ENCODE measurements around the gene GNAL.
"Not testable (repeated sequence)": the region's sequence is repeated elsewhere in the genome, so short reads cannot be mapped to it uniquely, and the experiment has no call there.

Gene GNAL

DNA sequence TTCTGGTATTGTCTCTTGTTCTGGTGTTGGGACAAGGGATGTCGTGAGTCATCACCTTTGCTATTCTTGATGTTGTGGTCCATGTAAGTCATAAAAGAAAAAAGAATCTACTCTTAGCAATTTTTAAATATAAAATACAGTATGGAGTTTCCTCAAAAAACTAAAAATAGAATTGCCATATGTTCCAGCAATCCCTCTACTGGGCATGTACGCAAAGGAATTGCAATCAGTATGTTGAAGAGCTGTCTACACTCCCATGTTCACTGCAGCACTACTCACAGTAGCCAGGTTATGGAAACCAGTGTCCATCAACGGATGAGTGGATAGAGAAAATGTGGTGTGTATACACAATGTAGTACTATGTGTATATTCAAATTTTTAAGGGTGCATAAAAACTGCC lies 10.9 kb upstream of the GNAL start:
- no peak overlapping the region for H3K4me3 ChIP-seq (ENCODE audit: insufficient read depth, low read depth, low read length, poor library complexity, severe bottlenecking)
- DNase-seq: no peak
- no peak overlapping the region for H3K27ac ChIP-seq (ENCODE audit: insufficient read depth, low read length, poor library complexity, severe bottlenecking)
- H3K36me3 ChIP-seq (ENCODE audit: control insufficient read depth, insufficient read depth, low read length): no peaks in the 10 kb centered on the region
- H3K27me3 ChIP-seq (replicated peaks; ENCODE audit: control insufficient read depth, insufficient read depth, low read length, poor library complexity, severe bottlenecking): no peaks in the 10 kb centered on the region
- H3K9me3 ChIP-seq (ENCODE audit: control insufficient read depth, low read length): no peaks in the 10 kb centered on the region
- no peaks in the 10 kb centered on the region for H3K4me1 ChIP-seq (ENCODE audit: control insufficient read depth, insufficient read depth, low read length, poor library complexity, severe bottlenecking)

DNA sequence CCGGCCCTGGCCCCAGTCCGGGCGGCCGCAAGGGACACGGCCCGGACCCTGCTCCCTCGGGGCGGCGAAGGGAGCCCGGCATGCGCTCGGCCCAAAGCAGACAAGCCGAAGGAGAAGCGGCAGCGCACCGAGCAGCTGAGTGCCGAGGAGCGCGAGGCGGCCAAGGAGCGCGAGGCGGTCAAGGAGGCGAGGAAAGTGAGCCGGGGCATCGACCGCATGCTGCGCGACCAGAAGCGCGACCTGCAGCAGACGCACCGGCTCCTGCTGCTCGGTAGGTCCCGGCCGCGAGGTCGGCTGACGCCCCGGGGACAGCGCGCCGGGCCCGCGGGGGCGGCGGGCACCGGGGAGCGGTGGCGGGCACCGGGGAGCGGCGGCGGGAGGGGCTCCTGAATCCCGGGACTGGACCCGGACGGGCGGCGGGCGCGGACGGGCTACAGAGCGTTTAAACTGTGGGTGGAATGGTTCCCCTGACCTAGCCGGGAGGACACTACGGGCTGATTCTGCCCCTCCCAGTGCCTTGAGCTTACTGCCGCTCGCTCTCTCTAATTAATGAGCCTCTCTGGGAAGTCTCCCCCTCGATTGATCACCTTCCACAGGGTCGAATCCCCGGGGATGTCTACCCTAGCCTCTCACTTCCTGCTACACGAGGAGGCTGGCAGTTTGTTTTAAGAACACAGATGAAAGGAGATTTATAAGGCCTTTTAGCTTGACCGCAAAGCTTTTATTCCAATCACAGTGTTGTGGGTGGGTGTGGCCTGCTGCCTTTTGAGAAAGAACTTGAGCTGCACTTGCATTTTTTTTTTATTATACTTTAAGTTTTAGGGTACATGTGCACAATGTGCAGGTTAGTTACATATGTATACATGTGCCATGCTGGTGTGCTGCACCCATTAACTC lies 853 bp downstream of the GNAL start:
- peaks cover 4% of the 10 kb centered on the region for H3K4me1 ChIP-seq (ENCODE audit: control insufficient read depth, insufficient read depth, low read length, poor library complexity, severe bottlenecking)
- H3K27ac ChIP-seq (ENCODE audit: insufficient read depth, low read length, poor library complexity, severe bottlenecking): no peak overlapping the region
- H3K4me3 ChIP-seq (ENCODE audit: insufficient read depth, low read depth, low read length, poor library complexity, severe bottlenecking): peak overlapping the region; percentile 53
- no peaks in the 10 kb centered on the region for H3K36me3 ChIP-seq (ENCODE audit: control insufficient read depth, insufficient read depth, low read length)
- H3K9me3 ChIP-seq (ENCODE audit: control insufficient read depth, low read length): no peaks in the 10 kb centered on the region
- H3K27me3 ChIP-seq (replicated peaks; ENCODE audit: control insufficient read depth, insufficient read depth, low read length, poor library complexity, severe bottlenecking): peaks cover 11% of the 10 kb centered on the region
- no peak for DNase-seq

DNA sequence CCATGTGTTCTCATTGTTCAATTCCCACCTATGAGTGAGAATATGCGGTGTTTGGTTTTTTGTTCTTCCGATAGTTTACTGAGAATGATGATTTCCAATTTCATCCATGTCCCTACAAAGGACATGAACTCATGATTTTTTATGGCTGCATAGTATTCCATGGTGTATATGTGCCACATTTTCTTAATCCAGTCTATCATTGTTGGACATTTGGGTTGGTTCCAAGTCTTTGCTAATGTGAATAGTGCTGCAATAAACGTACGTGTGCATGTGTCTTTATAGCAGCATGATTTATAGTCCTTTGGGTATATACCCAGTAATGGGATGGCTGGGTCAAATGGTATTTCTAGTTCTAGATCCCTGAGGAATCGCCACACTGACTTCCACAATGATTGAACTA lies 1.6 kb downstream of the GNAL start:
- H3K4me3 ChIP-seq (ENCODE audit: insufficient read depth, low read depth, low read length, poor library complexity, severe bottlenecking); DNase-seq; H3K27ac ChIP-seq (ENCODE audit: insufficient read depth, low read length, poor library complexity, severe bottlenecking); H3K9me3 ChIP-seq (ENCODE audit: control insufficient read depth, low read length); H3K4me1 ChIP-seq (ENCODE audit: control insufficient read depth, insufficient read depth, low read length, poor library complexity, severe bottlenecking); H3K36me3 ChIP-seq (ENCODE audit: control insufficient read depth, insufficient read depth, low read length): not testable (repeated sequence)
- H3K27me3 ChIP-seq (replicated peaks; ENCODE audit: control insufficient read depth, insufficient read depth, low read length, poor library complexity, severe bottlenecking): peaks cover 11% of the 10 kb centered on the region

DNA sequence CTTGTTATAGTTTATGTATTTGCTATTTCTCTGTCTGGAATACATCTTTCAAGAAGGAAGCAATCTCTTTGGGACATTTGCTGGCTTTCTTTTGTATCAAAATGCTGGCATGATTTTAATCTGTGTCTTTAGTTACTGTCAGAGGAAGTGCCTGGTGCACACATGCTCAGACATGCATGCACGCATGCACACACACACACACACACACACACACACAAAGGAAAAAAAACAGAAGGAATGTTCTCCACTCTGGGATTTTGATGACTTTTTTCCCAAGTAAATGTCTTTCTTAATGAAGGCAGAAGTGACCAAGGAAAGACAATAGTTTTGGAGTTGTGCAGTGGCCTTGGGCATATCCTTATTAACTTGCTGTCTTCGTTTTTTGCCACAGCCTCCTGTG lies 6.7 kb downstream of the GNAL start:
- Histone ChIP-seq H3K4me1 (ENCODE audit: control insufficient read depth, insufficient read depth, low read length, poor library complexity, severe bottlenecking) (no peaks in the 10 kb centered on the region), H3K27me3 (replicated peaks; ENCODE audit: control insufficient read depth, insufficient read depth, low read length, poor library complexity, severe bottlenecking) (peaks cover 5% of the 10 kb centered on the region), H3K36me3 (ENCODE audit: control insufficient read depth, insufficient read depth, low read length) (no peaks in the 10 kb centered on the region), H3K27ac (ENCODE audit: insufficient read depth, low read length, poor library complexity, severe bottlenecking) (no peak overlapping the region), H3K9me3 (ENCODE audit: control insufficient read depth, low read length) (no peaks in the 10 kb centered on the region), H3K4me3 (ENCODE audit: insufficient read depth, low read depth, low read length, poor library complexity, severe bottlenecking) (no peak overlapping the region)
- DNase-seq: no peak

DNA sequence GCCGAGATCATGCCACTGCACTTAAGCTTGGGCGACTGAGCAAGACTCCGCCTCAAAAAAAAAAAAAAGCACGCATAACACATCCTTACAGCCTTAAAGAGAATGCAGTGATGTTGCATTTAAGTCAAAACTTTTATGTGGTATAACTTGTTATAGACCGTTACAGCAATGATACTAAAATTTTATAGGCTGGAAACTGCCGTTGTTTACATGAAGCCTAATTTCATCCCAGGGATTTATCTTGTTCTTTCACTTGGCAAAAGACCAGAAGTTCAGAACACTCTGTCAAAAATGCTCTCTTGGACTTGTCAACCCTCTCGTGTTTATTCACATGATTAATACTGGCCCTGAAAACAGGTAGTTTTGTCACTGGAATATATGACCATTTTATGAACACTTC lies 7.4 kb downstream of the GNAL start:
- DNase-seq: no peak
- Histone ChIP-seq H3K27ac (ENCODE audit: insufficient read depth, low read length, poor library complexity, severe bottlenecking) (no peak overlapping the region), H3K36me3 (ENCODE audit: control insufficient read depth, insufficient read depth, low read length) (no peaks in the 10 kb centered on the region), H3K9me3 (ENCODE audit: control insufficient read depth, low read length) (no peaks in the 10 kb centered on the region), H3K27me3 (replicated peaks; ENCODE audit: control insufficient read depth, insufficient read depth, low read length, poor library complexity, severe bottlenecking) (peaks cover 5% of the 10 kb centered on the region), H3K4me3 (ENCODE audit: insufficient read depth, low read depth, low read length, poor library complexity, severe bottlenecking) (no peak overlapping the region), H3K4me1 (ENCODE audit: control insufficient read depth, insufficient read depth, low read length, poor library complexity, severe bottlenecking) (no peaks in the 10 kb centered on the region)

DNA sequence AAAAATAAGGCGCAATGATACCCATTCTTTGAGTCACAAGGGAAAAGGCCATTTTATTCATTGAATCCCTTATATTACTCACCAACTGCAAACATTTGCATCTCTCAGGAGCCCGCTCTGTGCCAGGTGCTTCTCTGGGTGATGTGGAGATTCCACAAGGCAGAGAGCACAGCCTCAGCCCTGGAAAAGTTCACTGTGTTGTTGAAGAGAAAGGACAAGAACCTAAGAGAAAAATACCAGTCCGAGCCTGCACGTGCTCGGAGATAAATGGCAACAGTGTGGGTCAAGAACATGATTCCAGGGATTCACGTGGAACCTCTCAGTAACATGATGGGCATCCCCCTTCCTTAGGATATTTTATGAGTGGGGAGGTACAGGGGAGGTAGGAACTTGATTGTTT lies 11.8 kb downstream of the GNAL start:
- H3K4me1 ChIP-seq (ENCODE audit: control insufficient read depth, insufficient read depth, low read length, poor library complexity, severe bottlenecking): no peaks in the 10 kb centered on the region
- H3K27ac ChIP-seq (ENCODE audit: insufficient read depth, low read length, poor library complexity, severe bottlenecking): no peak overlapping the region
- no peak overlapping the region for H3K4me3 ChIP-seq (ENCODE audit: insufficient read depth, low read depth, low read length, poor library complexity, severe bottlenecking)
- no peaks in the 10 kb centered on the region for H3K27me3 ChIP-seq (replicated peaks; ENCODE audit: control insufficient read depth, insufficient read depth, low read length, poor library complexity, severe bottlenecking)
- DNase-seq: no peak
- no peaks in the 10 kb centered on the region for H3K9me3 ChIP-seq (ENCODE audit: control insufficient read depth, low read length)
- H3K36me3 ChIP-seq (ENCODE audit: control insufficient read depth, insufficient read depth, low read length): no peaks in the 10 kb centered on the region

DNA sequence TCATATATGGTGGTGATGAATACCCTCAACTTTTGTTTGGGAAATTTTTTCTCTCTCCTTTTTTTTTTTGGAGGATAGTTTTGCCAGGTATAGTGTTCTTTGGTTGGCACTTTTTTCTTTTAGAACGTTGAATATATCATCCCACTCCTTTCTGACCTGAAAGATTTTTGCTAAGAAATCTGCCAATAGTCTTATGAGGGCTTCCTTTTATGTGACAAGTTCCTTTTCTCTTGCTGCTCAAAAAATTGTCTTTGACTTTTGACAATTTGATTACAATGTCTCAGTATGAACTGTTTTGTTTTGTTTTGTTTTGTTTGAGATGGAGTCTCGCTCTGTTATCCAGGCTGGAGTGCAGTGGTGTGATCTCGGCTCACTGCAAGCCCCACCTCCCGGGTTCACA lies 21.5 kb downstream of the GNAL start:
- no peak for DNase-seq
- Histone ChIP-seq H3K36me3 (ENCODE audit: control insufficient read depth, insufficient read depth, low read length) (no peaks in the 10 kb centered on the region), H3K27ac (ENCODE audit: insufficient read depth, low read length, poor library complexity, severe bottlenecking) (no peak overlapping the region), H3K27me3 (replicated peaks; ENCODE audit: control insufficient read depth, insufficient read depth, low read length, poor library complexity, severe bottlenecking) (no peaks in the 10 kb centered on the region), H3K4me1 (ENCODE audit: control insufficient read depth, insufficient read depth, low read length, poor library complexity, severe bottlenecking) (no peaks in the 10 kb centered on the region), H3K4me3 (ENCODE audit: insufficient read depth, low read depth, low read length, poor library complexity, severe bottlenecking) (no peak overlapping the region), H3K9me3 (ENCODE audit: control insufficient read depth, low read length) (no peaks in the 10 kb centered on the region)

DNA sequence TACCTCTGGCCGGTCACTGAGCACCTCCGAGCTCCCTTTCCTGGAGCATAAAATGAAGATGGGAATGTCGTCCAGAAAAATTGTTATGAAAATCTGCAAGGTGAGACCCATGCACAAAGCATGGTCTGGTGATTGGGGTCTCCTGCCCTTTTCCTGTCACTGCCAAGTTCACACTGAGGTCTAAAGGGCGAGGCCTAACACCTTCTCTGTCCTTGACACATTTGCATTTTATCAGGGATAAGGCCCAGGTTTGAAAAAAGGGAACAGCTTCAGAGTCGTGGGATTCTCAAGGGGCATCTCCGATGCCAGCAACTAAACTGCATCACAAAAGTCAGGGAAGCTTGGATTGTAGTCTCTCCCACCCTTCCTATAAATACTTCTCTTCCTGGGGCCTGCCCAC lies 24.7 kb downstream of the GNAL start:
- no peak overlapping the region for H3K27ac ChIP-seq (ENCODE audit: insufficient read depth, low read length, poor library complexity, severe bottlenecking)
- H3K27me3 ChIP-seq (replicated peaks; ENCODE audit: control insufficient read depth, insufficient read depth, low read length, poor library complexity, severe bottlenecking): no peaks in the 10 kb centered on the region
- H3K36me3 ChIP-seq (ENCODE audit: control insufficient read depth, insufficient read depth, low read length): no peaks in the 10 kb centered on the region
- no peaks in the 10 kb centered on the region for H3K9me3 ChIP-seq (ENCODE audit: control insufficient read depth, low read length)
- DNase-seq: no peak
- H3K4me1 ChIP-seq (ENCODE audit: control insufficient read depth, insufficient read depth, low read length, poor library complexity, severe bottlenecking): no peaks in the 10 kb centered on the region
- H3K4me3 ChIP-seq (ENCODE audit: insufficient read depth, low read depth, low read length, poor library complexity, severe bottlenecking): no peak overlapping the region

DNA sequence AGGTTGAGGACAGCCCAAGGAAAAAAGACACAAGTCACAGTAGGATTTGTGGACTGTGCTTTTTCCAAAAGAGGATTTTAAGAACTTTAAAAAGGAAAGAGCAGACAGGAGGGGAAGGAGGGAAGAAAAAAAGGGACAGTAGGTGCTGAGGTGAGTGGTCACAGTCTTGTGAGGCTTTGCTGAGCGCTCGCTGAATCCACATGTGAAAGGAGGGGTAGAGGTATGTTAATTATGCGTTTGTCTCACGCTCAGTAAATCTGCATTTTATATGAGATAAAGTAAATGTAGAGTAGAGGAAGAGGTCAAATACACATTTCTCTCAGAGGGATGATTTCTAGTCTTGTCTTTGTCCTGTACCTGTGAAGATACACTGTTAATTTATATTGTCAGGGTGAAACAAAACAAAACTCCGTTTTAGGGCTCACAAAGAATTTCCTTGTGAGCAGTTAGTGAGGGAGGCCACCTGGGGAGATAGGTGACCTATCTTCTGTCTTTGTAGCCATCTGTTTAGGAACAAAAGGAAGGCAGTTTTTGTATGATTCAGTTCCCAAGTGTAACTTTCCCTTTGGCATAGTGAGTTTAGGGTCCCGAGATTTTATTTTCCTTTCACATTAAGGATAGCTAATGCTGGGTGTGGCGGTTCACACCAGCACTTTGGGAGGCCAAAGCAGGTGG lies 25.3 kb downstream of the GNAL start:
- H3K27ac ChIP-seq (ENCODE audit: insufficient read depth, low read length, poor library complexity, severe bottlenecking): no peak overlapping the region
- no peaks in the 10 kb centered on the region for H3K27me3 ChIP-seq (replicated peaks; ENCODE audit: control insufficient read depth, insufficient read depth, low read length, poor library complexity, severe bottlenecking)
- DNase-seq: no peak

DNA sequence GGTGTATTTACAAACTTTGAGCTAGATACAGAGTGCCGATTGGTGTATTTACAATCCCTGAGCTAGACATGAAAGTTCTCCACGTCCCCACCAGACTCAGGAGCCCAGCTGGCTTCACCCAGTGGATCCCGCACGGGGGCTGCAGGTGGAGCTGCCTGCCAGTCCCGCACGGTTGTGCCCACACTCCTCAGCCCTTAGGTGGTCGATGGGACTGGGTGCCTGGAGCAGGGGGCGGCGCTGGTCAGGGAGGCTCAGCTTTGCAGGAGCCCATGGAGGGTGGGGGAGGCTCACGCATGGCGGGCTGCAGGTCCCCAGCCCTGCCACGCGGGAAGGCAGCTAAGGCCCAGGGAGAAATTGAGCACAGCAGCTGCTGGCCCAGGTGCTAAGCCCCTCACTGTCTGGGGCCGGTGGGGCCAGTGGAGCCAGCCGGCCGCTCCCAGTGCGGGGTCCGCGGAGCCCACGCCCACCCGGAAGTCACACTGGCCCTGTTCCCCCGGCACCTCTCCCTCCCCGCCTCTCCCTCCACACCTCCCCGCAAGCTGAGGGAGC lies 27.8 kb downstream of the GNAL start:
- H3K4me1 ChIP-seq (ENCODE audit: control insufficient read depth, insufficient read depth, low read length, poor library complexity, severe bottlenecking); H3K4me3 ChIP-seq (ENCODE audit: insufficient read depth, low read depth, low read length, poor library complexity, severe bottlenecking); H3K36me3 ChIP-seq (ENCODE audit: control insufficient read depth, insufficient read depth, low read length); H3K27ac ChIP-seq (ENCODE audit: insufficient read depth, low read length, poor library complexity, severe bottlenecking); H3K27me3 ChIP-seq (replicated peaks; ENCODE audit: control insufficient read depth, insufficient read depth, low read length, poor library complexity, severe bottlenecking); H3K9me3 ChIP-seq (ENCODE audit: control insufficient read depth, low read length); DNase-seq: not testable (repeated sequence)

More for the DNA sequence above, 25.3 kb downstream of the GNAL start:
- no peaks in the 10 kb centered on the region for H3K4me1 ChIP-seq (ENCODE audit: control insufficient read depth, insufficient read depth, low read length, poor library complexity, severe bottlenecking)
- no peak overlapping the region for H3K4me3 ChIP-seq (ENCODE audit: insufficient read depth, low read depth, low read length, poor library complexity, severe bottlenecking)
- H3K36me3 ChIP-seq (ENCODE audit: control insufficient read depth, insufficient read depth, low read length): no peaks in the 10 kb centered on the region
- no peaks in the 10 kb centered on the region for H3K9me3 ChIP-seq (ENCODE audit: control insufficient read depth, low read length)

All from effector memory CD4-positive, alpha-beta T cell (primary cell).